HG03520 (cell line): ENCODE measurements around the gene MCF2.
A peak's percentile ranks its signal among the peaks of the same experiment; 100 is the strongest.

Source experiments
- ATAC-seq: cut with Tn5 transposase; IDR thresholded peaks from one replicate; pipeline ENCODE4 v1.9.1; 2021; ENCODE audit warnings: mild to moderate bottlenecking, moderate library complexity; ENCODE audit not compliant: unreplicated experiment

The MCF2 gene

DNA sequence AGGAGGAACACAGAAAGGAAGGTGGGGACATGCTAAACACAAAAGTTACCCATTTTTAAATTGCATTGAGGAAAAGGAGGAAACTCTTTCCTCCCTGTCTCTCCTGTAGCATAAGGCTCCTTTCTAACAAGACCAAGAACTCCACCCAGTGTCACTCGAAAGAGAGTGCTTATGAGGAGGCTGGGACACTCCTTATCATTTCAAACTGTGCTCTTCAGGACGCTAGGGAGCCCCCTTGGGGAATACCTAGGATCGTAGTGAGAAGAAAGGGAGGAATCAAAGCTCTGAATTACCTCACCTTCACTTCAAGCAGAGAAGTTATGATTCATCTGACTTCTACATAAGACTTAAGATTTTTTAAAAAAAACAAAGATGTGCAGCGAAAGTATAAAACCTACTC is 111.9 kb downstream of the MCF2 start:
- ATAC-seq: no peak

DNA sequence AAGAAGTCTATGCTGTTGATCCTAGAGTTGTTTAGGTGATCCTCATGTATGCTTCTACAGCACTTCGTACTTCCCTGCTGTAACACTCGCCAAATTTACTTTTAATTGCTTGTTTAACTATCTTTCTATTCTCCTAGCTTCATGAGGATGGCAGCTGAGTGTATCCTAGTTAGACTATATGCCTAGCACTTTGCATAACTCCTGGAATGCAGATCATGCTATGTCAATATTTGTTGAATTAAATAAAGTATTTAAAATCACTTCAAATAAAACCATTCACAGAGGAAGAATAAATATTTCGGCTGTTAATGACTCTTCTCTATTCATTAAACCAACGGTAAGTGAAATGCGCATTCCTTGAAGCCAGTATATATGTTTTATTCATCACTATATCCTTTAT is 122.4 kb downstream of the MCF2 start:
- ATAC-seq: no peak

DNA sequence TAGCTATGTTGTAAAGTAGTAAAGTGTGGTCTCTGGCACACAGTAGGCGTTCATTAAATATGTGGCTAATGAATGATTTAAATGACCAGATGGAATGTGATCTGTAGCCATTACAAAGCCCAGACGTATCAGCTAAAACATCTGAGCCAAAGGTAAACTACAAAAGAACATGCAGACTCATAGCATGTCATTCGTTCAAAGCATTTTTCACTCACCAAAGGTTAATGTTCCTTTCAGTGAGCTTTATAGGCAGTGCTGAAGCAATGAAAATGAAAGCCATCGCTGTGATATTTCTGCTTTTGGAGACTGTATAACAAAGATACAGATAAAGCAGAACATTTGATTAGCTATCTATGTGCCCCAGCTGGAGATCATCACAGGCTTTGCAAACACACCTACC is 126.9 kb downstream of the MCF2 start:
- ATAC-seq: no peak

DNA sequence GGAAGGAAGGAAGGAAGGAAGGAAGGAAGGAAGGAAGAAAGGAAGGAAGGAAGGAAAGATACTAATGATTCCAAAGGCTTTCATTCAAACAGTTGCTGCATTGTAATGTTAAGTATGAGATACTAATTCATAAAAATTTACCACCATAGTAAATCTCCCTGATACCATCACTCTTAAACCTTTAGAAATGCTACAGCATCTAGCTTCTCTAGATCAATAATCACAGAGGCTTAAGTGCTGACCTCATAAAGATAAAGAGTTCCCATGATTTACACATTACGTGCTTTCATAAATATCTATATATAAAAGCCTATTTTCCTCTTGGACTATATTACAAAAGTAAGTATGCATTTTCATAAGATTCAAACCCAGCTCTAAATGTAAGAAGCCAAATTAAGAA is 141.0 kb downstream of the MCF2 start:
- no peak for ATAC-seq

DNA sequence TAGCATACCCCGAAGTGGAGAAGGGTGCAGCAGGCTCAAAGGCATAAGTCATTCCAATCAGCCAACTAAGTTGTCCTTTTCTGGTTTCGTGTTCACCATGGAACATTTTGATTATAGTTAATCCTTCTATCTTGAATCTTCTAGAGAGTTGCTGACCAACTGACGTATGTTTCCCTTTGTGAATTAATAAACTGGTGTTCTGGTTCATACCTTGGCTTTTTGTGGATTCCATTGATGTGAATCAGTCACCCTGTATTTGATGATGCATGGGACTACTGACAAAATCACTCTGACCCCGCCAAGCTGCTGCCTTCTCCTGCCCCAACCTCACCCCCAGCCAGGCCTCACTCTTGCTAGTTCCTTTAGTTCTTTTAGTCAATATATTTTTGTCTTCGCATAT is 144.7 kb downstream of the MCF2 start:
- no peak for ATAC-seq

- ATAC-seq: no peak
Observed at GRCh38 chrX:139560221-139560620, 147.7 kb downstream of the MCF2 start.

GRCh38 chrX:139559383-139560042 is 148.5 kb downstream of the MCF2 start:
- ATAC-seq: peak; percentile 75

- no peak for ATAC-seq
Observed at GRCh38 chrX:139554991-139555675, 152.8 kb downstream of the MCF2 start.

GRCh38 chrX:139554376-139554775 is 153.6 kb downstream of the MCF2 start:
- ATAC-seq: peak; percentile 33

DNA sequence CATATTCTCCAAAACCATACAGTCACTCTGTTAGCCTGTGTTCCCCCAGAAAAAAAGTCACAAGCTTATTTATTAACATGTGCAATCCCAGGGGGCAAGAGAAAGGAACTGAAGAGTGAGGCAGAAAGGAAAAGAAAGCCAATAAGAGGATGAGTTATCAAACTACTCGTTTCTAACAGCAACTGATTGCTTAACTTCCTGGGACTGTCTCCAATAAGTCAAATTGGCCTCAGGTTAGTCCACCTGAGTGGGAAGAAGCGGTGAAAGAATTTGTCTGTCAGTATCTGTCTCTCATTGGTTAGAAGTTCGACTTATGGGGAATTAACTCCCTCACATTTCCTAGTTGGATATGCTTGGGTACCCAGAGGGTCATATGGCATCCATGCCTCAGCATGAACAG is 163.4 kb downstream of the MCF2 start:
- ATAC-seq: no peak

- no peak for ATAC-seq
Observed at GRCh38 chrX:139543920-139544319, 164.0 kb downstream of the MCF2 start.

GRCh38 chrX:139542652-139543051 is 165.3 kb downstream of the MCF2 start:
- ATAC-seq: no peak

GRCh38 chrX:139538907-139539790 is 168.8 kb downstream of the MCF2 start:
- ATAC-seq: peak; percentile 51

DNA sequence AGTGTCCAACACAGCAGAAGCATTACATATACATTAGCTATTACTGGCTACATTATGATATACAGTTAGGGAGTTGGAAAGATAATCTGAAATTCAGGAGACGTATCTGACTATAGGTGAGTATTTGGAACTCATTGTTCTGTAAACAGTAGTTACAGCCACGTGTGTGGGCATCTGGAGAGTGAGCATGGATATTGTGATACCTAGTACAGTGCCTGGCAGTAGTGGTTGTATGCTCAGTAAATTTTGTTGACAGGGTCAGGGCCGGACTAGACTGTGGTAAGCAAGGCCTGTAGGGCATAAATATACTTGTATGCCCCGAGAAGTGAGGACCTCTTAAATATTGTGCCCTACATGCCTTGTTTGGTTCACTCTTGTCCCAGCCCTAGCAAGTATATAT is 174.5 kb downstream of the MCF2 start:
- ATAC-seq: no peak

DNA sequence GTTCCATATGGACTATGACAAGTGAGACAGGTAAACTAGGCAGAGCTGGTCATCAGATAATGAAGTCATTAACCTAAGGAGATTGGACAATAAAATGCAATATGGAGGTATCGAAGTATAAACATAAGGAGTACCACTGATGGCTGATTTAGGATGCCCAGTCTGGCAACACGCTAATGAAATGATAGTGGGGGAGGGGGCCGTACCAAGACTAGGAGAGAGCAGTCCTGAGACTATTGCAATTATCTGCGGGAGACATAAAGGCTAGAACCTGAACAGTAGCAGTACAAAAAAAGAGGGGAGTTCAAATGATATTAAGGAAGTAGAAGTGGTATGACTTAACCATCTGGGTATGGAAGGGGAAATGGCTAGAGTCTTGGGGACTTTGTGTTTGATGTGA is 175.1 kb downstream of the MCF2 start:
- no peak for ATAC-seq
